ENCODE measurements around the gene MDM2.

DNA sequence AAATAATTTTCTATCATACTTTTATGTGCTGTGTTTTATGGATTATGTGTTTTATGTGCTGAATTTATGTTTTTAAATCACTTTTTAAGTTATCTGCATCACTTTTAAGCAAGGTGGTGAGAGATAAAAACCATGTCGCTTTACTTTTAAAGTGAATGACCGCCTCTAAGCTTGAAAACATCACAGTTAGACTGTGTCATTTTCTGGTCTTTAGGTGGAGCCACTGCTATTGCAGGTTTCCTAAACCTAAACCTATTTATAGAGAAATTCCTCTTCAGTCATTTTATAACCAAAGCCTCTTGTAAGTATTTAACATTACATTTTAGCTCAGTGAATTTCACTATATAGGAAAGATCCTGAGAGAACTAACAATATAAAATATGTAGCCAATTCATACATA lies 21.0 kb upstream of the MDM2 start:
- TF ChIP-seq, protein P1, sequence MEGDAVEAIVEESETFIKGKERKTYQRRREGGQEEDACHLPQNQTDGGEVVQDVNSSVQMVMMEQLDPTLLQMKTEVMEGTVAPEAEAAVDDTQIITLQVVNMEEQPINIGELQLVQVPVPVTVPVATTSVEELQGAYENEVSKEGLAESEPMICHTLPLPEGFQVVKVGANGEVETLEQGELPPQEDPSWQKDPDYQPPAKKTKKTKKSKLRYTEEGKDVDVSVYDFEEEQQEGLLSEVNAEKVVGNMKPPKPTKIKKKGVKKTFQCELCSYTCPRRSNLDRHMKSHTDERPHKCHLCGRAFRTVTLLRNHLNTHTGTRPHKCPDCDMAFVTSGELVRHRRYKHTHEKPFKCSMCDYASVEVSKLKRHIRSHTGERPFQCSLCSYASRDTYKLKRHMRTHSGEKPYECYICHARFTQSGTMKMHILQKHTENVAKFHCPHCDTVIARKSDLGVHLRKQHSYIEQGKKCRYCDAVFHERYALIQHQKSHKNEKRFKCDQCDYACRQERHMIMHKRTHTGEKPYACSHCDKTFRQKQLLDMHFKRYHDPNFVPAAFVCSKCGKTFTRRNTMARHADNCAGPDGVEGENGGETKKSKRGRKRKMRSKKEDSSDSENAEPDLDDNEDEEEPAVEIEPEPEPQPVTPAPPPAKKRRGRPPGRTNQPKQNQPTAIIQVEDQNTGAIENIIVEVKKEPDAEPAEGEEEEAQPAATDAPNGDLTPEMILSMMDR (IDR thresholded peaks at IDR 0.05): peak in 1 of 4 experiments; percentile 26
- TF ChIP-seq POLR2A (IDR thresholded peaks at IDR 0.05): no peak
